Lower leg skin (tissue), 3 donors: ENCODE results near the gene ANKS1A.

Experiments
- POLR2A ChIP-seq, 2 donors: fragments of 450-650 bp; IDR thresholded peaks; one replicate each; pipeline ENCODE4 v1.6.1; 2016 to 2017; ENCODE audit warnings: antibody characterized with exemption in 2 of 2, mild to moderate bottlenecking in 1 of 2, moderate library complexity in 1 of 2
- TF ChIP-seq, protein P1 (sequence below), 3 donors: fragments of 450-650 bp; IDR thresholded peaks; one replicate each; pipeline ENCODE4 v1.5.1; 2016; ENCODE audit warnings: antibody characterized with exemption in 3 of 3, mild to moderate bottlenecking in 3 of 3, moderate library complexity in 2 of 3

DNA sequence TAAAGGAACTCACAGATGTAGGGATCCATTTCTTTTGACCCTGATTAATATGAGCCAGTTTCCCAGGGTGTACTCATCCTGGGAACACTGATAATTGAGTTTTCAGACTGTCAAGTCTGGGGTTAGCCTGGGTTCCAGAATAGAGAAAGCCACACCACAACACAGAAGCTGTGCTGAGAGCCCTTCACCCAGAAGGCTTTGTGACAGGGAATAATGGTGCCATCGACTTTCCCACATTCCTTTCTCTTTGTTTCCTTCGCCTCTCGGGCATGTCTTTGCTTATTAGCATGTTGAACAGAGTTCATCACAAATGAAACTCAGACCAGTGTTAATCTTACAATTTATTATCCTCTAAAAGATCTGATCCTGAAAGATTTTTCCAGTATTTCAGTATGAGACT, 157.0 kb downstream of the ANKS1A start:
- no peak for TF ChIP-seq POLR2A (IDR thresholded peaks at IDR 0.05)
- TF ChIP-seq, protein P1, sequence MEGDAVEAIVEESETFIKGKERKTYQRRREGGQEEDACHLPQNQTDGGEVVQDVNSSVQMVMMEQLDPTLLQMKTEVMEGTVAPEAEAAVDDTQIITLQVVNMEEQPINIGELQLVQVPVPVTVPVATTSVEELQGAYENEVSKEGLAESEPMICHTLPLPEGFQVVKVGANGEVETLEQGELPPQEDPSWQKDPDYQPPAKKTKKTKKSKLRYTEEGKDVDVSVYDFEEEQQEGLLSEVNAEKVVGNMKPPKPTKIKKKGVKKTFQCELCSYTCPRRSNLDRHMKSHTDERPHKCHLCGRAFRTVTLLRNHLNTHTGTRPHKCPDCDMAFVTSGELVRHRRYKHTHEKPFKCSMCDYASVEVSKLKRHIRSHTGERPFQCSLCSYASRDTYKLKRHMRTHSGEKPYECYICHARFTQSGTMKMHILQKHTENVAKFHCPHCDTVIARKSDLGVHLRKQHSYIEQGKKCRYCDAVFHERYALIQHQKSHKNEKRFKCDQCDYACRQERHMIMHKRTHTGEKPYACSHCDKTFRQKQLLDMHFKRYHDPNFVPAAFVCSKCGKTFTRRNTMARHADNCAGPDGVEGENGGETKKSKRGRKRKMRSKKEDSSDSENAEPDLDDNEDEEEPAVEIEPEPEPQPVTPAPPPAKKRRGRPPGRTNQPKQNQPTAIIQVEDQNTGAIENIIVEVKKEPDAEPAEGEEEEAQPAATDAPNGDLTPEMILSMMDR (IDR thresholded peaks at IDR 0.05) = no peak
